Neutrophil (primary cell): ENCODE measurements around the gene ZBTB21.

Source experiments
- H3K27ac ChIP-seq: fragments of 200-600 bp; sonication (generic); 2 replicates; pipeline ENCODE4 v1.5.1; 2016; ENCODE audit warnings: mild to moderate bottlenecking, moderate library complexity
- H3K27me3 ChIP-seq: fragments of 200-600 bp; sonication (generic); 2 replicates; pipeline ENCODE4 v1.6.0; 2016; ENCODE audit warnings: mild to moderate bottlenecking
- H3K36me3 ChIP-seq: fragments of 200-600 bp; sonication (generic); 2 replicates; pipeline ENCODE4 v1.5.1; 2017
- H3K4me1 ChIP-seq, 2 experiments: fragments of 200-600 bp in 1 of 2; sonication (generic) in 1 of 2; 1 replicate in 1 of 2; 2 replicates in 1 of 2; pipeline versions ENCODE4 v1.5.1 to v1.6.1; 2013 to 2016; ENCODE audit warnings: low read depth in 1 of 2, low read length in 1 of 2, mild to moderate bottlenecking in 1 of 2, moderate library complexity in 1 of 2; ENCODE audit not compliant: control insufficient read depth in 1 of 2, insufficient read depth in 1 of 2
- H3K4me3 ChIP-seq, 2 experiments: fragments of 200-600 bp in 1 of 2; sonication (generic) in 1 of 2; 1 replicate in 1 of 2; 2 replicates in 1 of 2; pipeline ENCODE4 v1.5.1; 2013 to 2016; ENCODE audit warnings: low read depth in 1 of 2, low read length in 1 of 2, mild to moderate bottlenecking in 1 of 2, moderate library complexity in 1 of 2
- H3K9me3 ChIP-seq: fragments of 200-600 bp; sonication (generic); 2 replicates; pipeline ENCODE4 v1.5.1; 2016
- CTCF ChIP-seq: fragments of 200-600 bp; sonication (generic); IDR thresholded peaks from 2 replicates; pipeline ENCODE4 v1.5.1; 2016; ENCODE audit warnings: antibody characterized with exemption

Gene ZBTB21

GRCh38 chr21:42056996-42057689 is 47.0 kb upstream of the ZBTB21 start:
- H3K27me3 ChIP-seq, result peaks cover 34% of the 10 kb centered on the region
- no peak for TF ChIP-seq CTCF
- H3K27ac ChIP-seq, result no peak overlapping the region
- no peaks in the 10 kb centered on the region for H3K36me3 ChIP-seq
- H3K4me1 ChIP-seq, result peaks cover 3 to 9% of the 10 kb centered on the region in 2 experiments
- H3K9me3 ChIP-seq, result no peaks in the 10 kb centered on the region
- H3K4me3 ChIP-seq, result no peak overlapping the region

GRCh38 chr21:42056468-42056867 is 46.3 kb upstream of the ZBTB21 start:
- Histone ChIP-seq H3K36me3 (no peaks in the 10 kb centered on the region), H3K9me3 (no peaks in the 10 kb centered on the region), H3K4me3 (no peak overlapping the region), H3K27me3 (peaks cover 34% of the 10 kb centered on the region), H3K4me1 (peaks cover 0 to 2% of the 10 kb centered on the region in 2 experiments), H3K27ac (no peak overlapping the region)
- no peak for TF ChIP-seq CTCF

- no peaks in the 10 kb centered on the region for H3K9me3 ChIP-seq
- no peak overlapping the region for H3K4me3 ChIP-seq
- H3K36me3 ChIP-seq, result no peaks in the 10 kb centered on the region
- no peak overlapping the region for H3K27ac ChIP-seq
- no peak for TF ChIP-seq CTCF
- no peaks in the 10 kb centered on the region for H3K4me1 ChIP-seq
- peaks cover 28% of the 10 kb centered on the region for H3K27me3 ChIP-seq
Observed at GRCh38 chr21:42055425-42055824, 45.3 kb upstream of the ZBTB21 start.

- no peak for TF ChIP-seq CTCF
- no peak overlapping the region for H3K4me3 ChIP-seq
Observed at GRCh38 chr21:42051788-42052187, 41.6 kb upstream of the ZBTB21 start.

GRCh38 chr21:42049578-42050430 is 39.6 kb upstream of the ZBTB21 start:
- H3K4me3 ChIP-seq, result no peak overlapping the region
- H3K9me3 ChIP-seq, result no peaks in the 10 kb centered on the region
- H3K27ac ChIP-seq, result no peak overlapping the region
- no peaks in the 10 kb centered on the region for H3K4me1 ChIP-seq
- H3K36me3 ChIP-seq, result no peaks in the 10 kb centered on the region
- TF ChIP-seq CTCF, result no peak
- H3K27me3 ChIP-seq, result peaks cover 25% of the 10 kb centered on the region

More at GRCh38 chr21:42051788-42052187, 41.6 kb upstream of the ZBTB21 start:
- H3K9me3 ChIP-seq, result no peaks in the 10 kb centered on the region
- H3K4me1 ChIP-seq, result no peaks in the 10 kb centered on the region
- H3K27me3 ChIP-seq, result peaks cover 25% of the 10 kb centered on the region
- H3K27ac ChIP-seq, result no peak overlapping the region
- H3K36me3 ChIP-seq, result no peaks in the 10 kb centered on the region
